Peyer's patch (tissue), 4 donors: Measurements from ENCODE around the gene NRN1L. TPM values are rescaled to one million over a fixed set of nuclear protein-coding genes. Genes with fewer than 3 reads are reported as not detected.

Experiments
- DNase-seq, 3 donors: peaks; one replicate each; pipeline ENCODE4 v3.0.0-alpha.2; 2017 to 2019
- H3K27ac ChIP-seq, 4 donors: fragments of 200-600 bp; sonication (generic); one replicate each; pipeline ENCODE4 v1.5.1; 2016 to 2019
- H3K27me3 ChIP-seq, 2 donors: fragments of 200-600 bp; sonication (generic); one replicate each; pipeline ENCODE4 v1.5.1; 2019
- H3K36me3 ChIP-seq, 3 donors: fragments of 200-600 bp; sonication (generic); one replicate each; pipeline ENCODE4 v1.5.1; 2016 to 2019
- H3K4me1 ChIP-seq, 4 donors: fragments of 200-600 bp; sonication (generic); one replicate each; pipeline ENCODE4 v1.5.1; 2016 to 2019
- H3K4me3 ChIP-seq, 4 donors: fragments of 200-600 bp; sonication (generic); 1 replicate in 3 of 4; 2 replicates in 1 of 4; pipeline ENCODE4 v1.5.1; 2016 to 2019; ENCODE audit warnings: mild to moderate bottlenecking in 1 of 4
- H3K9me3 ChIP-seq, 4 donors: fragments of 200-600 bp; sonication (generic); one replicate each; pipeline ENCODE4 v1.5.1; 2016 to 2019; ENCODE audit warnings: mild to moderate bottlenecking in 1 of 4
- CTCF ChIP-seq, 6 experiments: fragments of 450-650 bp in 4 of 6; fragments of 200-600 bp in 2 of 6; sonication (generic) in 1 of 6; IDR thresholded peaks; one replicate each; pipeline ENCODE4 v1.5.1; 2017 to 2019; ENCODE audit warnings: antibody characterized with exemption in 6 of 6, mild to moderate bottlenecking in 3 of 6, moderate library complexity in 1 of 6
- POLR2A ChIP-seq, 2 donors: fragments of 450-650 bp; IDR thresholded peaks; one replicate each; pipeline ENCODE4 v1.5.1; 2017; ENCODE audit warnings: antibody characterized with exemption in 2 of 2, mild to moderate bottlenecking in 2 of 2, moderate library complexity in 2 of 2
- total RNA-seq, 4 donors: library from RNA; depleted of rRNA; stranded (reverse); fragments of >200 nt; gene quantifications; one replicate each; pipeline ENCODE4 v1.1.0, GENCODE V29; 2016

The NRN1L gene
- total RNA-seq, 4 donors from 2014 or later, result 10.0 TPM; not detected in 3

- H3K4me1 ChIP-seq, result peaks cover 0 to 30% (median 7%) of the 10 kb centered on the region in 4 donors
- no peaks in the 10 kb centered on the region for H3K36me3 ChIP-seq
- no peaks in the 10 kb centered on the region for H3K9me3 ChIP-seq
- TF ChIP-seq CTCF (IDR thresholded peaks at IDR 0.05), result no peak
- peak in 1 of 2 donors; percentile 38 for TF ChIP-seq POLR2A (IDR thresholded peaks at IDR 0.05)
- H3K27me3 ChIP-seq, result no peaks in the 10 kb centered on the region
- no peak for DNase-seq
- H3K4me3 ChIP-seq, result peak overlapping the region; percentile 73 to 99 (median 88)
- H3K27ac ChIP-seq, result peak overlapping the region; percentile 90 to 99 (median 96)
These were observed 9.2 kb downstream of the NRN1L start for GRCh38 chr16:67893743-67894399.

- Histone ChIP-seq H3K27ac (peak overlapping the region in 1 of 4 donors; percentile 31), H3K4me3 (no peak overlapping the region), H3K27me3 (no peaks in the 10 kb centered on the region), H3K9me3 (no peaks in the 10 kb centered on the region), H3K4me1 (peaks cover 0 to 37% (median 7%) of the 10 kb centered on the region in 4 donors), H3K36me3 (peaks cover 0 to under 1% (median 0%) of the 10 kb centered on the region in 3 donors)
- no peak for TF ChIP-seq POLR2A (IDR thresholded peaks at IDR 0.05)
- TF ChIP-seq CTCF (IDR thresholded peaks at IDR 0.05), result no peak
- DNase-seq, result no peak
These were observed 12.5 kb downstream of the NRN1L start for GRCh38 chr16:67897231-67897630.

- TF ChIP-seq POLR2A (IDR thresholded peaks at IDR 0.05) (no peak), CTCF (IDR thresholded peaks at IDR 0.05) (no peak)
- no peak overlapping the region for H3K27ac ChIP-seq
- DNase-seq, result no peak
- no peaks in the 10 kb centered on the region for H3K9me3 ChIP-seq
- H3K4me1 ChIP-seq, result peaks cover 0 to 19% (median 0%) of the 10 kb centered on the region in 4 donors
- H3K27me3 ChIP-seq, result no peaks in the 10 kb centered on the region
- peaks cover 0 to 12% (median 0%) of the 10 kb centered on the region in 3 donors for H3K36me3 ChIP-seq
- no peak overlapping the region for H3K4me3 ChIP-seq
These were observed 17.0 kb downstream of the NRN1L start for GRCh38 chr16:67901734-67902133.

GRCh38 chr16:67902831-67903230, 18.1 kb downstream of the NRN1L start:
- Histone ChIP-seq H3K4me1 (peaks cover 0 to 8% (median 0%) of the 10 kb centered on the region in 4 donors), H3K9me3 (no peaks in the 10 kb centered on the region), H3K36me3 (peaks cover 0 to 12% (median 0%) of the 10 kb centered on the region in 3 donors), H3K27me3 (no peaks in the 10 kb centered on the region), H3K4me3 (no peak overlapping the region), H3K27ac (no peak overlapping the region)
- no peak for DNase-seq
- no peak for TF ChIP-seq CTCF (IDR thresholded peaks at IDR 0.05)
- no peak for TF ChIP-seq POLR2A (IDR thresholded peaks at IDR 0.05)

- H3K9me3 ChIP-seq, result no peaks in the 10 kb centered on the region
- H3K27me3 ChIP-seq, result no peaks in the 10 kb centered on the region
- TF ChIP-seq POLR2A (IDR thresholded peaks at IDR 0.05) (no peak), CTCF (IDR thresholded peaks at IDR 0.05) (no peak)
- no peak overlapping the region for H3K4me3 ChIP-seq
- H3K27ac ChIP-seq, result no peak overlapping the region
- DNase-seq, result no peak
- no peaks in the 10 kb centered on the region for H3K4me1 ChIP-seq
- H3K36me3 ChIP-seq, result peaks cover 0 to 45% (median 0%) of the 10 kb centered on the region in 3 donors
These were observed 22.9 kb downstream of the NRN1L start for GRCh38 chr16:67907397-67908180.
